Measurements from ENCODE around the gene KLHDC8A.

DNA sequence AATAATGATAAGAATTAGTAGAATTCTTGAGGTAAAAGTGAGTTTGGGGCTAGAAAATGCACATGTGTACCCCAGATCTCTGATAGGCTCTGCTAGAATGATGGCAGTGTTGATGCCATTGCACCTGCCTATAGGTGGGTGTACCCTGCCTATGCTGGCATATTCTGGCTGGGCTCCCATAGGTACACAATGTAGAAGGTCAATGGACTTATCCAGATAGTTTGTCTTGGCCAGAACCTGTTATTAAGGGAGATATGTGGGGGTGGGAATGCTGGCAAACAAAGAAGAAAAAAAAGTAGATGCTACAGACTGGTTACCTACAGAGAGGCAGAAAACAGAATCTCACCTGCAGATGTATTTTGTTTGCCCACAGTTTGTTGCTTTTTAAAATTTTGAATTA is 14.1 kb upstream of the KLHDC8A start:
- TF ChIP-seq, protein P1, sequence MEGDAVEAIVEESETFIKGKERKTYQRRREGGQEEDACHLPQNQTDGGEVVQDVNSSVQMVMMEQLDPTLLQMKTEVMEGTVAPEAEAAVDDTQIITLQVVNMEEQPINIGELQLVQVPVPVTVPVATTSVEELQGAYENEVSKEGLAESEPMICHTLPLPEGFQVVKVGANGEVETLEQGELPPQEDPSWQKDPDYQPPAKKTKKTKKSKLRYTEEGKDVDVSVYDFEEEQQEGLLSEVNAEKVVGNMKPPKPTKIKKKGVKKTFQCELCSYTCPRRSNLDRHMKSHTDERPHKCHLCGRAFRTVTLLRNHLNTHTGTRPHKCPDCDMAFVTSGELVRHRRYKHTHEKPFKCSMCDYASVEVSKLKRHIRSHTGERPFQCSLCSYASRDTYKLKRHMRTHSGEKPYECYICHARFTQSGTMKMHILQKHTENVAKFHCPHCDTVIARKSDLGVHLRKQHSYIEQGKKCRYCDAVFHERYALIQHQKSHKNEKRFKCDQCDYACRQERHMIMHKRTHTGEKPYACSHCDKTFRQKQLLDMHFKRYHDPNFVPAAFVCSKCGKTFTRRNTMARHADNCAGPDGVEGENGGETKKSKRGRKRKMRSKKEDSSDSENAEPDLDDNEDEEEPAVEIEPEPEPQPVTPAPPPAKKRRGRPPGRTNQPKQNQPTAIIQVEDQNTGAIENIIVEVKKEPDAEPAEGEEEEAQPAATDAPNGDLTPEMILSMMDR (IDR thresholded peaks at IDR 0.05 in 4 of 5, conservative IDR thresholded peaks at IDR 0.05 in 1 of 5) = no peak
- no peak for TF ChIP-seq POLR2A (IDR thresholded peaks at IDR 0.05)

All from gastrocnemius medialis (tissue), 4 donors.